ENCODE results near the gene UFSP2. TPM values are rescaled to one million over a fixed set of nuclear protein-coding genes. Genes with fewer than 3 reads are reported as not detected.

Gene UFSP2
- total and polyA plus RNA-seq, 4 donors, result 12.2 to 17.2 (median 14.7) TPM

GRCh38 chr4:185456131-185456530 is 30.4 kb upstream of the UFSP2 start:
- no peaks in the 10 kb centered on the region for H3K9me3 ChIP-seq (ENCODE audit: control insufficient read depth in 4 of 4, low read length in 3 of 4)
- H3K36me3 ChIP-seq (ENCODE audit: control insufficient read depth in 4 of 4, insufficient read depth in 3 of 4, low read depth in 1 of 4, low read length in 3 of 4), result no peaks in the 10 kb centered on the region
- H3K9ac ChIP-seq (ENCODE audit: low read depth in 1 of 2, low read length in 2 of 2), result no peak overlapping the region
- no peaks in the 10 kb centered on the region for H3K27me3 ChIP-seq (ENCODE audit: control insufficient read depth in 4 of 4, insufficient read depth in 4 of 4, low read length in 3 of 4)
- no peak for TF ChIP-seq EGR1 (IDR thresholded peaks at IDR 0.05; ENCODE audit: low read depth in 2 of 2)
- TF ChIP-seq REST (IDR thresholded peaks at IDR 0.05), result no peak
- TF ChIP-seq ATF3 (IDR thresholded peaks at IDR 0.05), result peak; percentile 50
- 20% methylated on average over 2 of the region's 2 CpGs for WGBS
- peak overlapping the region in 1 of 2 donors; percentile 25 for H3K27ac ChIP-seq (ENCODE audit: low read depth in 1 of 2, low read length in 2 of 2)
- H3K4me1 ChIP-seq (ENCODE audit: control insufficient read depth in 4 of 4, insufficient read depth in 4 of 4, low read length in 3 of 4), result peaks cover 0 to 2% (median 0%) of the 10 kb centered on the region in 4 donors
- DNase-seq (ENCODE audit: low spot score), result no peak
- H3K4me3 ChIP-seq (ENCODE audit: low read depth in 1 of 3, low read length in 3 of 3), result no peak overlapping the region

GRCh38 chr4:185445209-185445608 is 19.4 kb upstream of the UFSP2 start:
- H3K4me1 ChIP-seq (ENCODE audit: control insufficient read depth in 4 of 4, insufficient read depth in 4 of 4, low read length in 3 of 4), result no peaks in the 10 kb centered on the region
- H3K9ac ChIP-seq (ENCODE audit: low read depth in 1 of 2, low read length in 2 of 2), result no peak overlapping the region
- H3K9me3 ChIP-seq (ENCODE audit: control insufficient read depth in 4 of 4, low read length in 3 of 4), result no peaks in the 10 kb centered on the region
- no peaks in the 10 kb centered on the region for H3K27me3 ChIP-seq (ENCODE audit: control insufficient read depth in 4 of 4, insufficient read depth in 4 of 4, low read length in 3 of 4)
- TF ChIP-seq ZBTB33 (IDR thresholded peaks at IDR 0.05) (no peak), JUND (IDR thresholded peaks at IDR 0.05) (no peak), HNF4A (conservative IDR thresholded peaks at IDR 0.05) (no peak), FOXA1 (IDR thresholded peaks at IDR 0.05) (no peak), REST (IDR thresholded peaks at IDR 0.05) (no peak), TAF1 (conservative IDR thresholded peaks at IDR 0.05) (no peak), GABPA (IDR thresholded peaks at IDR 0.05 in 1 of 2, conservative IDR thresholded peaks at IDR 0.05 in 1 of 2) (no peak), ATF3 (IDR thresholded peaks at IDR 0.05) (no peak), RAD21 (IDR thresholded peaks at IDR 0.05) (no peak), CTCF (IDR thresholded peaks at IDR 0.05; ENCODE audit: low read depth, low read length, missing input control) (no peak), FOXA2 (IDR thresholded peaks at IDR 0.05) (no peak), YY1 (IDR thresholded peaks at IDR 0.05) (no peak), SP1 (IDR thresholded peaks at IDR 0.05) (no peak), HNF4G (IDR thresholded peaks at IDR 0.05) (no peak)
- DNase-seq (ENCODE audit: low spot score), result no peak
- H3K4me3 ChIP-seq (ENCODE audit: low read depth in 1 of 3, low read length in 3 of 3), result no peak overlapping the region
- no peak overlapping the region for H3K27ac ChIP-seq (ENCODE audit: low read depth in 1 of 2, low read length in 2 of 2)
- no peaks in the 10 kb centered on the region for H3K36me3 ChIP-seq (ENCODE audit: control insufficient read depth in 4 of 4, insufficient read depth in 3 of 4, low read depth in 1 of 4, low read length in 3 of 4)
- 94% methylated on average over 2 of the region's 2 CpGs for WGBS

Data from liver (tissue), 9 donors.